Stimulated activated CD4-positive, alpha-beta T cell treated with anti-CD3 and anti-CD28 coated beads, Interleukin-12 subunit alpha, Interleukin-12 subunit beta, amount 100 ng/mL, for 24 hours (primary cell): ENCODE results near the gene PVALB.

ENCODE experiments used
- DNase-seq, 2 experiments: peaks; one replicate each; pipeline ENCODE4 v3.0.0-alpha.2; 2020; ENCODE audit warnings: low read depth in 2 of 2

The PVALB gene, protein sequence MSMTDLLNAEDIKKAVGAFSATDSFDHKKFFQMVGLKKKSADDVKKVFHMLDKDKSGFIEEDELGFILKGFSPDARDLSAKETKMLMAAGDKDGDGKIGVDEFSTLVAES

DNA sequence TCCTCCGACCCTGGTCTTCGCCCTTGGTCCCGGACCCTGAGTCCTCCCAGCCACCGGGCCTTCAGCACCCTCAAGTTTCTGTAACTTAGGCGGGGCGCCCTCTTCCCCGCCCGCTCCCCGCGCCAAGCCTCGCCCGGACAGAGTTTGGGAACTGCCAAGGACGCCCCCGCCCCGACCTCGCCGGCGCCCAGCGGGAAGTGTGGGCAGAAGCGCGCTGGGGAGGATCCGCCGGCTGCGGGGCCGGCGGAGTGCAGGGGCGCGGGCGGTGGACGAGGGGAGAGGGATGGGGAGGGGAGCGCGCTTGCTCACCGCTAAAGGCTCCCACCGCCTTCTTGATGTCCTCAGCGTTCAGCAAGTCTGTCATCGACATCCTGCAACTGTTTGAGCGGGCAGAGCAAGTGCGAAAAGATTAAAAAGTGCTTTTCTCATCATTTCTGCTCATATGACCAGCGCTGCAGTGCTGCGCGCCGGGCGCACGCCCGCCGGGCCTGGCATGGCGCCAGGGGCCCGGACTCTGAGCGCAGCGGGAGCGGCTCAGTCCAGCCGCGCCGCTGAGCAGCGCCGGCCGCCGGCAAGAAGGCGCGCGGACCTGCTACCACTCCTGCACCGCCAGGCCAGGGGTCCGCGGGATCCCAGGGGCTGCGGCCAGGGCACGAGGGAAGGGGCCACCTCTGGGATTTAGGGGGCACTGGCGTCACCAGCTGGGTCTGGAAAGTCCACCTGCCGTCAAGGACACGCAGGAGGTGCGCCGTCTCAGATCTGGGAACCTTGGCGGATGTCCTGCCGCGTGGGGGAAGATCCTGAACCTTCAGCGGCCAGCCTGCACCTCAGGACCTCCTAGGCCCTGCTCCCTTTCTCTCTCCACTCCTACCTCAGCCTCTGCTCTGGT lies at the start of gene PVALB:
Gene PVALB (minus strand): TSS at position 400 of the 889 bp plus-strand sequence. CDS start 30 bp downstream, at position 370.
- DNase-seq = no peak

GRCh38 chr22:36865346-36865745 lies 48.5 kb upstream of the PVALB start:
- no peak for DNase-seq

- no peak for DNase-seq
These were observed 47.8 kb upstream of the PVALB start for GRCh38 chr22:36864454-36865215.

- no peak for DNase-seq
These were observed 47.1 kb upstream of the PVALB start for GRCh38 chr22:36863979-36864378.

DNA sequence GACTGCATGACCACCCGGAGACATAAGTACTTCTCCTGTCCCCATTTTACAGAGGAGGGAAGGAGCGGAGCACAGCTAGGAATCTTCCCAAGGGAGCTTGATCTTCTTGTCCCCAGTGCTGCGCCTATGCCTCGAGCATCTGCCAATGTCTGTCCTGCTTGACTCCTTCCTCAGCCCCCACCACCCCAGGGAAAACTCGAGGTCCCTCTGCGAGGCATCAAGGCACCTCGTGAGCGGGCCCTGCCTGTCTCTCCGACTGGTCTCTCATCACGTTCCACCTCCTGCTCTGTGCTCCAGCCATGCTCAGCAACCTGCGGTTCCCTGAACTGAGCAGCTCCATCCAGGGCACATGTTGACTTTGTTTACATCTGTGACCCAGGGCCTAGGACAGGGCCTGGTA lies 46.4 kb upstream of the PVALB start:
- no peak for DNase-seq

DNA sequence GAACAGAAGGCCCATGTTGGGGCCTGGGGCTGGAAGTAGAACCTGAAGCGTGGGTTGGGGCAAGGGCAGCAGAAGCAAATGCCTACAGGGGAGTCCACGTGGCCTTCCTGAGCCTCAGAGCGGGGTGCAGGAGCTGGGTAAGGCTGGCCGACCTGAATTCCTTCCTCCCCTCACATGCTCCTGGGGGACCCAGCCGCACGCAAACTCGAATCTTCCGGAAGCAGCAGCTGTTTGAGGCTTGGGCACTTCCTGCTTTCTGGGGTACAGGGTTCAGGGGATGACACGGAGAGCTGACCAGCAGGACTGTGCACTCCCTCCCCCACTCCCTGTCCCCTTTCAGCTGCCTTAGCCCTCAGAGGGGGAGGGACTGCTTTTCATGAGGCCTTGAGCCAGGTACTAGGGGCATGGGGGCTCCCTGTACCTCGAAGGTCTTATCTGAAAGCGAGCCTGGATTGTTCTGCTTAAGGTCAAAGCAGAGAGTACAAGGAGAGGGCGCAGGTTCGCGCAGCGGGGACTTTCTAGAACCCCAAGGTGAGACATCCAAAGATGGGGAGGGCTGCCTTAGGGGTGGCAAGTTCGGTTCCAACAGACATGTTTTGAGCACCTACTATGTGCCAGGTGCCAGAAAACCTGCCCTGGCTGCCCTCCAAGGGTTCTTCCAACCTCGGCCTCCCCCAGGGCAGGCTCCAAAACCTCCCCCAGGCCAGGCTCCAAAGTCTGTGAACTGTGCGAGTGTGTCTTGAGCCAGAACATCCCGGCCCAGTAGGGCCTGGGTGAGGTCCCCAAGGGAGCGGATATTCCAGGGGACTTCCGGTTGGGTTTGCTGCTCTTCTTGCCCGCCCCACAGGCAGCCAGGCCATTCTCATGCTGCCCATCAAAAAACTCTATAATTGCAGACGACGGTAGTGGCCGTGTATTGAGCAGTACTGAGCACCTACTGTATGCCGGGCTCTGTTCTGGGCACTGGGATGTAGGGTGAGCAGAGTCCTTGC lies 45.7 kb upstream of the PVALB start:
- DNase-seq = no peak

GRCh38 chr22:36860821-36861659 lies 44.2 kb upstream of the PVALB start, which contains the start of gene NCF4:
Gene NCF4, plus strand, starts transcription at chr22:36861006. Its CDS starts 166 bp downstream, at chr22:36861172.
- DNase-seq = no peak

- DNase-seq = no peak
These were observed 43.6 kb upstream of the PVALB start for GRCh38 chr22:36860438-36860820.

- DNase-seq = no peak
These were observed 43.2 kb upstream of the PVALB start for GRCh38 chr22:36860017-36860416.

DNA sequence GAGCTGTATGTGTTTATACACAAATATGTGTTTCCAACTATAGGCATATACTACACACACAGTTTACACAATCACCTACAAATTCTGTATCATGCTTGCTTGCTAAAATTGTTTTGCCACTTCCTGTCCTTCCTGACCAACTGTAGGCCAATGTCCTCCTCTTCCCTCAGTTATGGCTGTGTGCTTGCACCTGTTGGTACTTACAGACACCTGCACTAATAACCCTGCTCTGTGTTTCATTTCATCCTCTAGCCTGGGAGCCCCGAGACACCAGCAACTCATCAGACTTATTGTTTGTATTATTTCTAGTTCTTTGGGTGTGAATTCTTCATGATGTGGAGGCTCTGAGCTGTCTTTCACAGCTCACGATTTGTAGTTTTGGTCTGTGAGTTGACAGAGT lies 42.1 kb upstream of the PVALB start:
- no peak for DNase-seq

- DNase-seq = no peak
These were observed 41.3 kb upstream of the PVALB start for GRCh38 chr22:36858156-36858555.

GRCh38 chr22:36856792-36857135 lies 39.9 kb upstream of the PVALB start:
- DNase-seq = no peak

GRCh38 chr22:36856121-36856791 lies 39.4 kb upstream of the PVALB start:
- peak; percentile 85 to 93 for DNase-seq

DNA sequence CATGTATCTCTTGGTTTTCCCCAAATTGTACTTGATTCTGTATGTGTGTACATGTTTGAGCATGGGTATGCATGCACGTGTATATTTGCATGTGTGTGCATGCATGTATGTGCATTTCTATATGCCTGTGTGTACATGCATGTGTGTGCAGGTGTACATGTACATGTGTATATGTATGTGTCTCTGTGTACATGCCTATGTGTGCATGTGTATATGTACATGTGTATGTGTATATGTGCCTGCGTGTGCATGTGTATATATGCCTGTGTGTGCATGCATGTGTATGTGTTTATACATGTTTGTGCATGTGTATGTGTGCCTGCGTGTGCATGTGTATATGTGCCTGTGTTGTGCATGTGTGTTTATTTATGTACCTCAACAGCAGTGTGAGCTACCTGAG lies 38.6 kb upstream of the PVALB start:
- no peak for DNase-seq

DNA sequence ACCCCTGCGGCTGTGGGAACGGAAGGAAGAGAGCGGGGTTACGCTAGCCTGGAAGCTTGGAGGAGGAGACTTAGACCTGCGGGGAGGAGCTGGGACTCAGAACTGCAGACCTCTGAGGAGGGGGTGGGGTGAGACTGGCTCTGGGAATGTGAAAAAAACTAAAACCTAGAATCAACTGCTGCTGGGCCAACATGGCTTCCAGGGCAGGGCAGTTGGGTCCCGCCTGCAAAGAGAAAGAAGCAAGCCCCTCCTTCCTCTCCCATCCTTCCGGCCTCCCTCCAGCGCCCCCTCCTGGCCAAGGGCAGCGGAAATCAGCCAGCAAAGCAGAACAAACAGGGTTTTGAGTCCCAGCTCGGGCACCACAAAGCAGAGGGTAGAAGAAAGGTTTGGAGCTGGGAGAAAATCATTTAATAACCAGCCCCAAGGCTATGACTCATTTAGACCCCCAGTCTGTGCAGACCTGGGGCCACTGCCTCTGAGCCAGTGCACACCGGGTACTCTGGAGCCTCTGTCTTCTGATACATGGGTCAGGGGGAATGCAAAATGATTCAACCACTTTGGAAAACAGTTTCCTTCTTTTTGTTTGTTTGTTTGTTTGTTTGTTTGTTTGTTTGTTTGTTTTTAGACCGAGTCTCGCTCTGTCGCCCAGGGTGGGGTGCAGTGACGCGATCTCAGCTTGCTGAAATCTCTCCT lies 36.7 kb upstream of the PVALB start:
- peak; percentile 79 to 91 for DNase-seq

GRCh38 chr22:36852056-36852973 lies 35.5 kb upstream of the PVALB start:
- DNase-seq = no peak

DNA sequence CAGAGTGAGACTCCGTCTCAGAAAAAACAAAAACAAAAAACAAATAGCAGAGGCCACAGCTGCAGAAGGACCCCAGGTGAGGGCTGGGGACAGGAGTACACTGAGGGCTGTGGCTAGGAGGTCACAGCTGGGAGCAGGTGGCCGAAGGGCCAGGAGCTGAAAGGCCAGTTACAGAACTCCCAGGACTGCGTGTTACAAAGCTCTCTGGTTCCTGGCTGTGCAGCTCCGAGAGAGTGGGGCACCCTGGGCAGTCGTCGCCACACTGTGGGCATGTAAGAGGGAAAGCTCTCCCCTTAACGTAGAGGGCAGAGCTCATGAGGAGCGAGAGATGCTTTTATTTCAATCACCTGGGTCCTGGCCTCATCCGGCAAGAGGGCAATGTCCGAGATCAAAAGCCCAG lies 33.8 kb upstream of the PVALB start:
- no peak for DNase-seq

- no peak for DNase-seq
These were observed 33.2 kb upstream of the PVALB start for GRCh38 chr22:36850056-36850455.
